Stimulated activated CD4-positive, alpha-beta T cell treated with anti-CD3 and anti-CD28 coated beads, Interleukin-15, amount 100 ng/mL, for 24 hours (primary cell): Measurements from ENCODE around the gene AGFG1.

Experiments
- DNase-seq: peaks from one replicate; pipeline ENCODE4 v3.0.0-alpha.2; 2020

The AGFG1 gene

DNA sequence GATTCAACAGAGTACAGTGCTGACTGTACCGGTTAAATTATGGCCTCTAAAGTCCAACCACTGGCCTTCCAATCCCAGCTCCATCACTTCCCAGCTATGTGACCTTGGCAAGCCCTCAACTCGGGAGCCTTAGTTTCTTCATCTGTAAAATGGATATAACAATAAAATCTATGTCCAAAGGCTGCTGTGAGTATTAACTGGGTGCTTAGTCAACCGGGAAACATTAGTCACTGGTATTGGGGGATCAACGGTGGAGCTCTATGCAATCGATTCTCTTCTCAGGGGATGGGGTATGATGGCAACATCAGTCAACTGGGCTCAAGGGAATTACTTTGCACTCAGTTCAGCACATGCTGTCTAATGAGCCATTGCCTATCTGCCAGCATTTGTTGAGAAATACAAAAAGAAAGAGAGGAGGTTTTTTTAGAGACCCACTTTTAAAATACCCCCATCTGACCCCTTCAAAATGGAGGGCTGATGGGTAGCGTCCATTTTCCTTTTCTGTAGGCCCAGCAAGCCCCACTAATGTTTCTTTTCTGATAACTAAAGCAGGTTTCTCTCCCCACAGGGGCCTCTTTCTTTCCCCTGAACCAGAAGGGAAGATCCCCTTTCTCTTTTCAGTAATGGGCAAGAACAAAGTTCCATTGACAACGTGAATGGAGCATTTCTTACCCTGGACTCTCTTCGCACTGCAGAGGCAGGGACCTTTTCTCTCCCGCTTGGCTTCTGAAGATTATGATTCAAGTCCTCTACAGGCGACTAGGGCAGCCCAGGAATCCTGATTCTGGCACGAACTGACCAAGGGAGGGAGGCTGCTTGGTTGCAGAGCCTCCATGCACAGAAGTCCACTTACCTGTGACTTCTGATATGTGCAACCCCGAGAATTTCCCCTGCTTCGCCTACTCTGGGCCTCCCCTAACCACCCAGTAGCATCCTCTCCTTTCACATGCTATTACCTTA lies 8.7 kb upstream of the AGFG1 start:
- DNase-seq = peak; percentile 46

DNA sequence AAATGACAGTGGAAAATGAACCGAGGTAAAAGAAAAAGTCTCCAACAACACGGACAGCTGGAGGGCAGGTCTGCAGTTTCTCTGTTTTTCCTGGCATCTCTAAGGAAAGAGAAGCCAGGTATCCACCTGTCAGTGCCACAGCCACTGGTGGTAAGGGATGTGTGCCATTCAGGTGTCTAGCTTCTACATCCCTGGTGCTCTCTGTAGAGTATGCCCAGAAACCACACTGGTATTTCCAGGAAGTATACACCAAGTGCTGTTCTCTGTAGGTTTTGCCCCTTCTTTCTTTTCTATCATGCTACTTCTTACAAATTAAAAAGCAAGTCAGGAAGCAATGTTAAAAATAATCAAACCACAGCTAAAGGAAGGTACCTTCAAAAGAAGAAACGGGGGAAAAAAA lies 7.6 kb upstream of the AGFG1 start:
- peak; percentile 31 for DNase-seq

DNA sequence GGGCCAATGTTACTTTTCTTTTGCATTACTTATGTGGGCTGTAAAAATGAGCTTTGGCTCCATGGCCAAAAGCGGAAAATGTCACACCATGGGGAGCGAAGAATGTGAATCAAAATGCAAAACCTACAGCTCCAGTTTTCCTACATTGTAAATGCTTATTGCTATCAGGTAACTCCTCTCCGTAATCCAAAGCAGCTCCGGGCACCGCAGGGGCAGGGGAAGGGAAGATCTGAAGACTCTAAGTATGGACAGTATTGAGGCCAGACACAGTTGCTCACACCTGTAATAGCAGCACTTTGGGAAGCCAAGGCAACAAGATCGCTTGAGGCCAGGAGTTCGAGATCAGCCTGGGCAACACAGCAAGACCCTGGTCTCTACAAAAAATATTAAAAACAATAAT lies 7.1 kb upstream of the AGFG1 start:
- DNase-seq = peak; percentile 39

DNA sequence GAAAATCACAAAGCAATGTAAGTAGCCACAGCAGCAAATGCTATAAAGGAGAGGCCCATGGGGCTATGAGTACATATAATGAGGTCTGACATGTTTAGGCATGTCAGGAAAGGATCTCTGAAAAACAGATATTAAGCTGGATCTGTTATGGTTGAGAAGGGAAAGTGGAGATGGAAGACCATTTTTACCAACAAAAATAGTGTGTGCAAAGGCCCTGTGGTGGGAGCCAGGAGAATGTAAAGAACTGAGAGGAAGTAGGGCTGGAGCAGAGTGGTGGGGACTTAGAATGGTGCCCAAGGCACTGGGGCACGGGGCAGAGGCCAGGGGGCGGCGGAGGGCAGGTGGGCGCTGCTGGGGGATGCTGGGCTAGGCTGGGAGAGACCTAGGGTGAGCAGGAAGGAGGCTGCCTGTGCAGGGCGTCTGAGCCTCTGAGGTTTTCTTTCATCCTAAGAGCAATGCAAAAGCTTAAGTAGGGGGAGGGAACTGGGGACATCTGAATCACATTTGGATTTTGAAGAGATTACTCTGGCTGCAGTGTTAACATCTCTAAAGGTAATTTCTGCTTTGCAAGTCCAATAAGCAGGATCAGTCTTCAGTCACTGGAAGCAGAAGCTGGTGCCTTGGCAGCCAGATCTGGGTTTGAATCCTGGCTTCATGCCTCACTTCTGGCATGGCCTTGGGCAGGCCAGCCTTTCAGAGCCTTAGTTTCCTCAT lies 4.9 kb upstream of the AGFG1 start:
- no peak for DNase-seq

DNA sequence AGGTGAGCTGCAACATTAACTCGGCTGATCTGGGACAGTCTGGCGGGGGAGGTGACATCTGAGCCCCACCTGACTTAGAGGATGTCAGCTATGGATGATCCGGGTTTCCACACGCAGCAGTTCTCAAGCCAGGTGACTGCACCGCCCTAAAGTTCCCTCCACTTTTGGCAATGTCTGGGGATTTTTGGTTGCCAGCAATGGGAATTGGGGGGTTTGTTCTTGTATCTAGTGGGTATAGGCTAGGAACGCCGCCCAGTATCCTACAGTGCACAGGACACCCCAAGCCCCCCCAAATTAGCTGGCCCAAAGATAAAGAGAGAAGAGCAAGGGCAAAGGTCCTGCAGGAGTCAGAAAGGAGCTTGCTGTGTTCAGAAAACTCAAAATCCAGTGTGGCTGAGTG lies 544 bp upstream of the AGFG1 start:
- DNase-seq = no peak

DNA sequence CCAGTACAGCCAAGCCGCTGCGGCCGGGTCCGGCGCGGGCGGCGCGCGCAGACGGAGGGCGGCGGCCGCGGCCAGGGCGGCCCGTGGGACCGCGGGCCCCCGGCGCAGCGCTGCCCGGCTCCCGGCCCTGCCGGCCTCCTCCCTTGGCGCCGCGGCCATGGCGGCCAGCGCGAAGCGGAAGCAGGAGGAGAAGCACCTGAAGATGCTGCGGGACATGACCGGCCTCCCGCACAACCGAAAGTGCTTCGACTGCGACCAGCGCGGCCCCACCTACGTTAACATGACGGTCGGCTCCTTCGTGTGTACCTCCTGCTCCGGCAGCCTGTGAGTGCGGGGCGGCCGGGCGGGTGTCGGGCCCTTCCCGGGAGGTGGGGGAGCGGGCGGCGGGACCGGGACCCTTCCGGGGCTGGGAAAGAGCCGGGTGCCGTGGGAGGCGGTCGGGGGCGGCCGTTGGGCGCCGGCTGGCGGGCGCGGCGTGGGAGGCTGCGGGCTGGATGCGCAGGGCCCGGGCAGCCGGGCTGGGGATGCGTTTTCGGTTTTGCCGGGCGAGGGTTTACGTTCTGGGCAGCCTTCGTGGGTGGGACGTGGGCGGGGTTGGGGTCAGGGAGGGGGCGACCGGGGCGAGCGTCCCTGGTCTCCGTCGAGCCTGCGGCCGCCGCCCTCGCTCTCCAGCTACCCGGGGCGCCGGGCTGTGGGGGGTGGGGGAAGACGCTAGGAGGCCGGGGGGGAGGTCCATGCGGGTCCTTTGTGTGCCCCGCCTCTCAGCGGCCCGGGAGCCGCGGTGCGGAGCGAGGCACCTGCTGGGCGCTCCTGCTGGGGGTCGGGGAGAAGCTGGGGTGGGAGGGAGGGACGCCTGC lies 537 bp downstream of the AGFG1 start:
- DNase-seq = peak; percentile 74

DNA sequence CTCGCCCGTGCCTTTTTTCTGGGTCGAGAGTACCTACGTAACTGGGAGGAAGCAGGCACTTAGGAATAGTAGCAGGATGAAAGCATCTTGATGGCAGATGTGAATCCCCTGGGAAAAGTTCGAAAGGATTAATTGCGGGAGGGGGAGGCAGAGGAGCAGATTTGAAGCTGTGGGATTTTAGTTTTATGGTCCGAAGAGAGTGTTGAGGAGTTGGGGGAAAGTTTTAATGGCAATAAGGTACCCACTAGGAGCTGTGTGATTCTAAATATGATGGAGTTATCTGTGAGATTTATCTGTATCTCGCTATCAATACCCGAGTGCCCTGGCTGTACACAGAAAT lies 1.1 kb downstream of the AGFG1 start:
- no peak for DNase-seq

DNA sequence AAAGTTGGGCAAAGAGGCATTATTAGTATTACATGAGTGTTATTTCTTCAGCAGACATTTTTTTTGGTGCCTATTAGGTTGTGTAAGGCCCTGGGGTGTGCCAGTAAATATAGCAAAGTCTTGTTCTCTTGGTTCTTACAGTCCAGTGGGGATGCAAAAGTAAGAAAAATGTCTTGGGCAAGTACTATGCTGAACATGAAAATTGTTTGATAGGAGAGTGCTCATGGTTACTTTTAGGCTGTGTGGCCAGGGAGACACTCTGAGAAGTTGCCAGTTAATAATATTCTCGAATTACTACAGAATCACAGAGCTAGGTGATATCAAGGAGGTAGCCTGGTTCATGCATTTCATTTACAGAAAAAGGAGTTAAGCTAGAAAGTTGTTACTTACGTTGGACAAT lies 1.9 kb downstream of the AGFG1 start:
- no peak for DNase-seq

DNA sequence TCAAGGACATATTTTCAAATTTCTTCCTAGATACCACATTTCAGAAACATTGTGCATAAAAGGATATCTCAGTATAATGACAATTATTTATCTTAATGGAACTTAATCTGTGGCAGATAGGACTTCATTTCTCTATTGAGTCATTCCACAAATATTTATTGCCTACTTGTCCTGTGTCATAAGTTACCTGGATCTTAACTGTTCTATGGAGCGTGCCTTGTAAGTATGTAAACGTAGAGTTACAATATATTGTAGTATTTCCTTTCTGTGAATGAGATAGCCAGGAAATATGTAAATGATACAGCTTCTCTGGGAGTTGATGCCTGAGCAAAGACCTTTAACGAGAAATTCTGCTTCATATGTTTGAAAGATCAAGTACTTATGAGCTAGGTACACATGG lies 2.5 kb downstream of the AGFG1 start:
- no peak for DNase-seq

DNA sequence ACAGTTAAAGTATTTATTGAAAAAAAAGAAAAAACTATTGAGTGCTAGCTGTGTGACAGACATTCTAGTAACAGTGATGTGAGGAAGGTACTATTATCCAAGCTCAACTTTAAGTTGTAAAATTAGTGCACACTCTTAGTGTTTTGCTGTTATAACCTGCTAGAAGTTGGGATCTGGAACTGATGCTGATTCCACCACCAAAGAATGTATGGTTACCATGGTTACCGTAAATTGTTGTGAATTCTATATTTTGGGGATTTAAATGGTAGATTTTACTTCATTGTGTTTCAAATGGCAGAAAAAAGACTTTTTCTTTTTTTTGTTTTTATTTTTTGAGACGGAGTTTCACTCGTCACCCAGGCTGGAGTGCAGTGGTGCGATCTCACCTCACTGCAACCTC lies 5.3 kb downstream of the AGFG1 start:
- no peak for DNase-seq

DNA sequence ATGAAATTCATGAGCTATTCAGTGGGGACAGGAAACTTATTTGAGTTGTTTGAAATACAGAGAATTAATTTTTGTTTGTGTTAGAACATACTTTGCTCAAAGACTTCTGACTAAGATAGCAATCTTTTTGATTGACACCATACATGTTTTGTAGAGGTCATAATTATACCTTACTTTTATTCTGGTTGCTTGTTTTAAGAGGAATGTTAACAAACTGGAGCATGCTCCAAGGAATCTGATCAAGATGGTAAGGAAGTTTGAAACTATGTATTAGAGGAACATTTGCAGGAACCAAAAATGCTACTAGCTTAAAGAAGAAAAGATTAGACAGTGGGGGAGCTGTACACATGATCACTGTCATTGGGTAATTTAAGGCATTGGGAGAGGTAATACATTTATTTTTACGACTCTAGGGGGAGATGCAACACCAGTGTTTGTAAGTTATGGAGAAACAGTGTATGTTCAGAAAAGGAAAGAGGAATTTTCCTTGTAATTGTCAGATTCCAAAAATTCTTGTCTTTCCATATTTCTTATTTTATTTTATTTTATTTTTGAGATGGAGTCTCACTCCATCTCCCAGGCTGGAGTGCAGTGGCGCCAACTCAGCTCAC lies 8.0 kb downstream of the AGFG1 start:
- no peak for DNase-seq

DNA sequence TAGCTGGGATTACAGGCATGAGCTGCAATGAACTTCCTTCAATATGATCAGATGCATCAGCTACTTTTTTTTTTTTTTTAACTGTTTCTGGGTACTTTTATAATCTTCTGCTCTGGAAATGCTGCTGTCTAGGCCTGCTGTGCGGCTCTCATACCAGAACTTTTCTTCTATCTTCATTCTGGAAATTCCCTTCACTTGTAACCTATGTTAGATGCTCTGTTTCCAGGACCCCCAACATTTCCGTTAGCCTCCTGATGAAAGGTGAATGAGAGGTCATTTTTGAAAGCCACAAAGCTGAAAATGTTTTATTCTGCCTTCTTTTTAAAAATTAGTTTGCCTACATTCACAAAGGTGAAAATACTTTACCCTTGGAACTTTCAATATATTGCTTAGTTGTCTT lies 8.6 kb downstream of the AGFG1 start:
- no peak for DNase-seq

DNA sequence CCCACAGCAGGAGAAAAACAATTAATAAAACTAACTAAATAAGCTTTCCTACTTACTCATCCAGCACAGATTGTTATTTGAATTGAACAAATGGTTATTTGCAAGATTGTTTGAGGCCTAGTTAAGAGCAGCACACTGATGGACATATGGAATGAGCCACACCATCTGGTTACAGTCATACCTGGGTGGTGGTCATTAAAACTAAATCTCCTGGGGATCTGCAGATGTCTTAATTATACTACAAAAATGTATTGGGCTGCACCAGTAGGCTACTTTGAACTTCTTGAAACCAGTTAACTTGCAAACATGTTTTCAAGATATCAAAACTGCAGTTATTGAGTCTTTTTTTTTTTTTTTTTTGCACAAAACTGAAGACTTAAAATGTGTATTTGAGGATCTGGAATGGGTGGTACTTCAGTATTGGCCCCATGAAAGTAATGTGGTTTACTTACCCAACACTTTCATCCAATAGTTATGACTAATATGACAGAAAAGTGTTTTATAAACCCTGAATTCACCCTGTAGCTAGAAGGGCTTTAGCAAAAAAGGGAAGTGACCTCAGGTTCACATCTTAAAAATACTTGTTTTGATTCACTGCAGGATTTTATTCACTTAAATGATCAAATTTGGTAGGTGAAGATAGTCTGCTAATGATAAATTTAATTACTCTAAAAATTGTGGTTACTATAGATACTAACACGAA lies 10.8 kb downstream of the AGFG1 start:
- DNase-seq = no peak

DNA sequence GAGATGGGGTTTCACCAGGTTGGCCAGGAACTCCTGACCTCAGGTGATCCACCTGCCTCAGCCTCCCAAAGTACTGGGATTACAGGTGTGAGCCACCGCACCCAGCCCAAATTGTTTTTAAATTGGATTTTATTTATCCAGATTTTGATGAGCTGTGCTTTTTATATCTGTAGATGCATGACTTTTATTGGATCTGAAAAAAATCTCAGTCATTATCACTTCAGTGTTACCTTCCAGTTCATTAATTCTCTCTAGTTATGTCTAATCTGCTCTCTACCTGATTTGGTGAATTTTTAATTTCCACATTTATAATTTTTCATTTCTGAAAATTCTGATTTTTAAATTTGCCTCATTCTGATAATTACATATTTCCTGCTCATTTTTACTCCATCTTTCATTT lies 13.5 kb downstream of the AGFG1 start:
- DNase-seq = no peak

DNA sequence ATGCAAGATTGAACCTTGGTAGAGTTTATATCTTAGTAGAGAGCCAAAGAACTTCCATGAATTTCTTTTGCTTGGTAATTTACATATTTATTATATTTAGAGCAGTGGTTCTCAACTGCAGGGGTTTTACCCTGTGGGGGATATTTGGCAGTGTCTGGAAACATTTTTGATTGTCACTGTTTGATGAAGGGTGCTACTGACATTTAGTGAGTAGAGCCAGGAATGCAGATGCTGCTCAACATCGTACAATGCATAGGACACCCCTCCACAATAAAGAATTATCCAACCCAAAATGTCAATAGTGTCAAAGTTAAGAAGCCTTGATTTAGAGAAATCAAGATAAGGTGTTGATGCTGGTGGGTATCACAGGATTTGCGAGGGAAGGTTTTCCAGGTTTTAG lies 14.7 kb downstream of the AGFG1 start:
- DNase-seq = no peak

DNA sequence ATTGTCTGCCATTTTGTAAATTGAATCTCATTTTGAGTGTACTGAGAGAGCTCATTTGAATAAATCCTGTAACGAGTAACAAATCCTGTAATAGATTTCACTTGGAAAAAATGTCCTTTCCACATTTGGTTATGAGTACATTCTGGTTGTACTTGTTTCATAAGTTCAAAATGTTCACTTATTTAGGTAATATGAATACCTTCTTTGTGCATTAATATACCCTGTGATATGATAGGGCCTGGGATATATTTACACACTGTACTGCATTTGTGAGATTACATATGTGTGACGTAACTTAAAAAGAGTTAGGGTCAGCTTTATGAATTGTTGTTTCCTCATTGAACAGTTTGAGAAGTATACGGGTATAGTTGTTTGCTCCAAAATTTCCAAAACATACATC lies 16.1 kb downstream of the AGFG1 start:
- DNase-seq = no peak

DNA sequence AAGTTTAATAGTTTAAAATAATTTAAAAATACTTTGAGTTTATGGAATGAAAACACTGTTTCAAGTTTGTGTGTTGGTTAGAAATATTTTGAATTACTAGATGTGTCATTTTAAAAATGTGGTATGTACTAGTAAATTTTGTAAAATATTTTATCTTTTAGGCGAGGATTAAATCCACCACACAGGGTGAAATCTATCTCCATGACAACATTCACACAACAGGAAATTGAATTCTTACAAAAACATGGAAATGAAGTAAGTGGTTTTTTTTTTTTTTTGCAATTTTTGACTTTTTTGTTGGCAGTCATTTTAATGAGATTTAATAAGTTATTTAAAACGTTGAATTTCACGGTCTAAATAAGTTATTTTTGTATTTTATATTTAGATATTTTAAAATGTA lies 19.4 kb downstream of the AGFG1 start:
- no peak for DNase-seq

DNA sequence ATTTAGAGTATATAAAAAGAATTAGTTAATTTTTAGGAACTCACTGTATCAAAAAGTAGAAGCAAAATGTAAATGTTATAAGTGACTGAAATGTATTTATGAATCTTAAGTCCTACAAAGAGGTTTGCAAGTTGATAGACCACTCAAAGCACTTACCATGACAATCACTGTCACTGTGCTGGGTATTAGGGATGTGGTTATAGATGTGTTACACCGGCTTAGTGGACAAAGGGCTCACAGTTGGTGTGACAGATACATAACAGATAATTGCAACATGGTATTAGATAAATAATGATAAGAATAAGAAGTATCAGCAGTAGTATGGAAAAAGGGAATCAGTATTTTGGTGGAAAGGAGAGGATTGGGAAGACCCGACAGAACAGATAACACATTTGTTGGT lies 21.6 kb downstream of the AGFG1 start:
- DNase-seq = no peak

DNA sequence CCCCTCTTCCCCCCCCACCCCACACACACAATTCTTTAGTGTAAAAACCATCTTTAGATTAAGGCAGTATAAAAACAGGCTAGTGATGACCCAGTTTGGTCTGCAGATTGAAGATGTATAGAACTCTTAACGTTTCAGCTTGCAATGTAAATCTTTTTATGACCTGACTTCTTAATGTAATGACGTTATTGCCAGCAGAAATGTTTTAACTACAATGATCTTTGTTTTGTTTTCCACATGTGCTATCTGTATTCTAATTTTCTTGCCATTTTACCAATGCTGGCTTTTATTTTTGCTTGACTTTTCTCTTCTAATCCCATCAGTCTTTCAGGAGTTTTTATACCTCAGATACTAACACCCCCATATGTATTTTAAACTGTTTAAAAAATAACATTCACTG lies 25.2 kb downstream of the AGFG1 start:
- no peak for DNase-seq

DNA sequence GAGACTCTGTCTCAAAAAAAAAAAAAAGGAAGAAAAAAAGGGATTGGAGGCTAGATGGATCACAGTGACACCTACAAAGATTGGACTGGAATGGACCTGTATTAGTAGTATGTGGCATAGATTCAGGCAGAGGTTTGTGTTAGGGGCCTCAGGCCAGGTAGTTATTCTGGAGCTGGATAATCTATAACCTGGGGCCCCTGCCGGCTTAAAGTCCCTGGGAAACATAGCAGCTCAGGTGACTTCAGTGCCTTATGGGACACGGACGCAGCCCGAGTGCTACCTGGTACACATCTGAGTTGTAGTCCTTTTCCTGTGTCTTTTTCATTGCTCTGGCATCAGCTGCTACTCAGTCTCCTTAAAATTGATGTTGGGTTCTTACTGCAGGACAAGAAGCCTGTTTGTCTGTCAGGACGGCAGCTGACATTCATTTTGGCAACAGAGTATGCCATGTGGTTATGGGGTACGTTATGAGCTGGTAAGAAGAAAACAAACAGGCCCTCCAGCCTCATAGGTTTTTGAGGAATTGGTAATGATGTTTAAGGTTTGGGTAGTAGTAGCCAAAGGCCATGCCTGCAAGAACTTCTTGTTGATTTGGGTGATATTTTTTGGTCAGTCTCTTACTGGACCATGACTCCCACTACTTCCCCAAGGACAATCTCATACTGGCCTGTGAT lies 27.8 kb downstream of the AGFG1 start:
- no peak for DNase-seq

DNA sequence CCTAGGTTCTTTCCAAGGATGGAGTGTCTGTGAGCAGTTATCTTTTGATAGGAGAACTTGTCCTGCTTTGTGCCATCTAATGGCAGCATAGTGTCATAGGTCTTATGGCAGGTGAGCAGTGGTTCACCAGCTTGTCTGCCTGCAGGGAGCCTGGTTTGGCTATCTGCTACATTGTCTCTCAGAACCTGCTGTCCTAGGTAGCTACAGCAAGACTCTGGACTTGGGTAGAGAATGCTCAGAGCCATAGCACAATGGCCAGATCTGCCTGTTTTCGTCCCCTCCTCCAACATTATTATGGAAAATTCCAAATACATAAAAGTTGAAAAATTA lies 28.3 kb downstream of the AGFG1 start:
- DNase-seq = no peak
